WERI-Rb-1 (cell line): Measurements from ENCODE around the gene EMP3.

Experiments used
- DNase-seq: peaks from one replicate; pipeline ENCODE4 v3.0.0-alpha.2; 2020
- H3K27ac ChIP-seq: fragments of 250-450 bp; sonication (Bioruptor Pico); 2 replicates; pipeline ENCODE4 v1.5.1; 2020; ENCODE audit warnings: mild to moderate bottlenecking, moderate library complexity
- H3K27me3 ChIP-seq: fragments of 250-450 bp; sonication (Bioruptor Pico); 2 replicates; pipeline ENCODE4 v1.5.1; 2021; ENCODE audit warnings: mild to moderate bottlenecking, low read depth, moderate library complexity; ENCODE audit not compliant: insufficient read depth, severe bottlenecking
- H3K36me3 ChIP-seq: fragments of 250-450 bp; sonication (Bioruptor Pico); 2 replicates; pipeline ENCODE4 v1.5.1; 2020; ENCODE audit warnings: mild to moderate bottlenecking, moderate library complexity
- H3K4me3 ChIP-seq: 2 replicates; pipeline ENCODE4 v1.5.1; 2011; ENCODE audit warnings: low read depth, mild to moderate bottlenecking, control low read depth, low read length
- H3K9me3 ChIP-seq: fragments of 250-450 bp; sonication (Bioruptor Pico); 2 replicates; pipeline ENCODE4 v1.5.1; 2021; ENCODE audit warnings: mild to moderate bottlenecking, moderate library complexity; ENCODE audit not compliant: severe bottlenecking
- CTCF ChIP-seq: IDR thresholded peaks from 2 replicates; pipeline ENCODE4 v1.5.1; 2011; ENCODE audit warnings: low read depth, mild to moderate bottlenecking, control low read depth, inconsistent platforms, low read length

EMP3 gene

GRCh38 chr19:48340995-48341394 is 15.6 kb downstream of the EMP3 start:
- no peak for DNase-seq
- no peak overlapping the region for H3K4me3 ChIP-seq
- H3K27ac ChIP-seq: no peak overlapping the region
- no peak for TF ChIP-seq CTCF
- no peaks in the 10 kb centered on the region for H3K36me3 ChIP-seq
- H3K27me3 ChIP-seq: no peaks in the 10 kb centered on the region
- H3K9me3 ChIP-seq: no peaks in the 10 kb centered on the region

GRCh38 chr19:48341515-48342413 is 16.4 kb downstream of the EMP3 start:
- Histone ChIP-seq H3K36me3 (no peaks in the 10 kb centered on the region), H3K4me3 (no peak overlapping the region), H3K27ac (no peak overlapping the region), H3K9me3 (no peaks in the 10 kb centered on the region), H3K27me3 (no peaks in the 10 kb centered on the region)
- DNase-seq: no peak
- TF ChIP-seq CTCF: no peak

- Histone ChIP-seq H3K9me3 (no peaks in the 10 kb centered on the region), H3K4me3 (no peak overlapping the region), H3K27ac (no peak overlapping the region), H3K36me3 (no peaks in the 10 kb centered on the region), H3K27me3 (no peaks in the 10 kb centered on the region)
- DNase-seq: no peak
- no peak for TF ChIP-seq CTCF
Observed at GRCh38 chr19:48342414-48342738, 17.0 kb downstream of the EMP3 start.

GRCh38 chr19:48342841-48343540 is 17.6 kb downstream of the EMP3 start:
- no peak for TF ChIP-seq CTCF
- H3K4me3 ChIP-seq: no peak overlapping the region
- H3K9me3 ChIP-seq: no peaks in the 10 kb centered on the region
- no peaks in the 10 kb centered on the region for H3K27me3 ChIP-seq
- no peak for DNase-seq
- no peak overlapping the region for H3K27ac ChIP-seq
- no peaks in the 10 kb centered on the region for H3K36me3 ChIP-seq

GRCh38 chr19:48344892-48345291 is 19.5 kb downstream of the EMP3 start:
- no peak overlapping the region for H3K4me3 ChIP-seq
- no peaks in the 10 kb centered on the region for H3K27me3 ChIP-seq
- H3K9me3 ChIP-seq: no peaks in the 10 kb centered on the region
- no peaks in the 10 kb centered on the region for H3K36me3 ChIP-seq
- peak overlapping the region; percentile 59 for H3K27ac ChIP-seq
- TF ChIP-seq CTCF: no peak
- DNase-seq: peak; percentile 66
